AG04450 (cell line): ENCODE measurements around the gene CACNA1E. TPM values are rescaled to one million over a fixed set of nuclear protein-coding genes. Genes with fewer than 3 reads are reported as not detected.

ENCODE experiments used
- CTCF ChIA-PET: fragments of 300-600, 350-600 bp; formaldehyde crosslinking; extraction: SDS; loops from one replicate; lab custom pipeline; 2022; ENCODE audit warnings: antibody characterized with exemption, inconsistent platforms; lab: Charles Lee
- POLR2A ChIA-PET: fragments of 350-600 bp; formaldehyde crosslinking; extraction: SDS; loops from one replicate; lab custom pipeline; 2021; ENCODE audit warnings: antibody characterized with exemption, inconsistent platforms; lab: Yijun Ruan, JAX
- DNase-seq: peaks from one replicate; pipeline ENCODE4 v3.0.0-alpha.2; 2011; ENCODE audit warnings: low read depth, low spot score
- H3K27ac ChIP-seq: one replicate; pipeline ENCODE4 v1.5.1; 2012; ENCODE audit warnings: low read depth, low read length, control low read depth
- H3K27me3 ChIP-seq: one replicate; pipeline ENCODE4 v1.6.0; 2012; ENCODE audit warnings: low read length; ENCODE audit not compliant: control insufficient read depth, insufficient read depth
- H3K4me3 ChIP-seq: 2 replicates; pipeline ENCODE4 v1.5.1; 2011; ENCODE audit warnings: mild to moderate bottlenecking, low read depth, low read length, control low read depth
- H3K9me3 ChIP-seq: 2 replicates; pipeline ENCODE4 v1.5.1; 2012; ENCODE audit warnings: low read length; ENCODE audit not compliant: control insufficient read depth, insufficient read depth
- CTCF ChIP-seq: IDR thresholded peaks from 2 replicates; pipeline ENCODE4 v1.5.1; 2011; ENCODE audit warnings: low read depth, low read length, control low read depth, inconsistent platforms
- polyA plus RNA-seq: library from polyadenylated mRNA; depleted of rRNA; stranded (reverse); fragments of >200 nt; gene quantifications from 2 replicates; pipeline ENCODE4 v1.2.3, GENCODE V29; 2011

Gene CACNA1E
- polyA plus RNA-seq, 1 experiment: not detected

DNA sequence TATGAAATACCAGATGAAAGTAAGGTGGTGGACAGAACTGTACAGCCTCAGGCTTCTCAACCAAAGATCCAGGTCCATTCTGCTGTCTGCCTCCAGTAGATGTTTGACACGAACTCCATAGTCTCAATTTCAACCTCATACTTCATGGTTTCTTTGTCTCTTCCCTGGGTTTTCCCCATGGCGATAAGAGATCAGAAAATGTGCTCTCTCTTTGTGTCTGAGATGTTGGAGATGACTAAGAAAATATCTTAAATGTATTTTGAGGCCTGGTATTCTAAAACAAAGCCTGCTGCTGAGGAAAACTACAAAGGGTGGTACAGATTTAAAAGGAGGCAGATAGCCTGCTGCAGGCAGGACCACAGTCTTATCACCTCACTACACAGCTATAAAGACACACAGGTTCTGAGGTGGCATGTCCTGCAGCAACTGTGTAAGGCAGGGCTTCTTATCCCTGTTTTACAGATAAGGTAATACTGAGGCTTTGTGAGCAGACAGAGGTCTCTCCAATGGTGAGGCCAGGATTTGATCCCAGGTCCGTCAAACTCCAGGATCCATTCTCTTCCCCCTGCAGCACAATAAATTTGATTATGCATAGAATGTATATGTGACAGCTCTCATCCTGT is 40.0 kb upstream of the CACNA1E start:
- Histone ChIP-seq H3K27ac (no peak overlapping the region), H3K27me3 (no peaks in the 10 kb centered on the region), H3K9me3 (no peaks in the 10 kb centered on the region), H3K4me3 (no peak overlapping the region)
- no peak for TF ChIP-seq CTCF
- ChIA-PET CTCF (no interaction called here), POLR2A (no interaction called here)
- no peak for DNase-seq

DNA sequence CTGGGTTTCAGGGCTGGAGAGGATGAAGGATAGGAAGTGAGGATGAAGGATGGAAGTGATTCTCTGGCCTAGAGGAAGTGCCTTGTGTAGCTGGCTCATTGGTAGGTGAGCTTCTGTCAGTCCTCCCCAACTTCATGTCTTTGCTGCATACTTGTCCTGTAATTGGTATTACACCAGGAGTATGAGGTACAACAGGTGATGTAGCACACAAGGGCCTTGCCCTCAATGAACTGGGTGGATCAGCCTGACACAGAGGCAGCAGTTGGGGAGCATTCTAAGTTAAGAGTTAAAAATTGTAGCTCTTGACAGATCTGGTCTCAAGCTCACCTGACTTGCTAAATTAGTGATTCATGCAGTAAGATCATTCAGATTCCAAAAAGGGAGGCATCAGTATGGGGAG is 37.9 kb upstream of the CACNA1E start:
- CTCF ChIA-PET: no interaction called here
- POLR2A ChIA-PET: no interaction called here
- Histone ChIP-seq H3K4me3 (no peak overlapping the region), H3K27me3 (no peaks in the 10 kb centered on the region), H3K27ac (no peak overlapping the region), H3K9me3 (no peaks in the 10 kb centered on the region)
- TF ChIP-seq CTCF: no peak
- DNase-seq: no peak

GRCh38 chr1:181448461-181448860 is 34.9 kb upstream of the CACNA1E start:
- TF ChIP-seq CTCF: no peak
- no peaks in the 10 kb centered on the region for H3K27me3 ChIP-seq
- no peak overlapping the region for H3K4me3 ChIP-seq
- CTCF ChIA-PET: interaction anchor here (1.0 to 1.5 kb wide), 2 partner anchors 23 to 30 kb away, joined by 3 to 6 read pairs; no protein-coding TSS in a partner anchor
- H3K27ac ChIP-seq: no peak overlapping the region
- POLR2A ChIA-PET: no interaction called here
- DNase-seq: no peak
- H3K9me3 ChIP-seq: no peaks in the 10 kb centered on the region

GRCh38 chr1:181451661-181452230 is 31.6 kb upstream of the CACNA1E start:
- DNase-seq: no peak
- Histone ChIP-seq H3K27ac (no peak overlapping the region), H3K4me3 (no peak overlapping the region), H3K9me3 (no peaks in the 10 kb centered on the region), H3K27me3 (no peaks in the 10 kb centered on the region)
- ChIA-PET POLR2A (no interaction called here), CTCF (interaction anchor here (0.6 kb wide), 1 partner anchor 29 kb away, joined by 8 read pairs; no protein-coding TSS in a partner anchor)
- no peak for TF ChIP-seq CTCF

- ChIA-PET POLR2A (no interaction called here), CTCF (no interaction called here)
- Histone ChIP-seq H3K9me3 (no peaks in the 10 kb centered on the region), H3K27me3 (no peaks in the 10 kb centered on the region), H3K4me3 (no peak overlapping the region), H3K27ac (no peak overlapping the region)
- no peak for TF ChIP-seq CTCF
- no peak for DNase-seq
These were observed 30.6 kb upstream of the CACNA1E start for GRCh38 chr1:181452746-181453145.
